ENCODE data around the gene STT3B.
A peak's percentile ranks its signal among the peaks of the same experiment; 100 is the strongest.

The STT3B gene

GRCh38 chr3:31521468-31521867 lies 11.3 kb upstream of the STT3B start:
- DNase-seq: no peak

DNA sequence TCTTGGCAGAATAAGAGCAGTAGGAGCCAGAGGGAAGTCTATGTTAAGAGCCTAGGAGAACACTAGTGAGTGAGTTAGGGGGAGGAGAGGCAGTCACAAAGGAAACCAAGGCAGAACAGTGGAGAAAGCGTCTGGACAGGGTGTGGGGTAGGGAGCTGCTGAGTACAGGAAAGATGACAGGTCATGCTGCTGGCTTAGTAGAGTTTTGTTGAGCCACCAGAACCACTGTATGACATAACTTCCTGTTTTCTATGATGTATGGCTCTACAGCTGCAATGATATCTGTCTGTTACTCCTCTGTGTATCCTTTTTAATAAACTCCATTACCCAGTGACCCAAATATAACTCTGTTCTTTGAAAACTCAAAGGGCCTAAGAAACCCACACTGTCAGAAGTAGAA lies 10.6 kb upstream of the STT3B start:
- no peak for DNase-seq

GRCh38 chr3:31523543-31523942 lies 9.2 kb upstream of the STT3B start:
- DNase-seq: no peak

DNA sequence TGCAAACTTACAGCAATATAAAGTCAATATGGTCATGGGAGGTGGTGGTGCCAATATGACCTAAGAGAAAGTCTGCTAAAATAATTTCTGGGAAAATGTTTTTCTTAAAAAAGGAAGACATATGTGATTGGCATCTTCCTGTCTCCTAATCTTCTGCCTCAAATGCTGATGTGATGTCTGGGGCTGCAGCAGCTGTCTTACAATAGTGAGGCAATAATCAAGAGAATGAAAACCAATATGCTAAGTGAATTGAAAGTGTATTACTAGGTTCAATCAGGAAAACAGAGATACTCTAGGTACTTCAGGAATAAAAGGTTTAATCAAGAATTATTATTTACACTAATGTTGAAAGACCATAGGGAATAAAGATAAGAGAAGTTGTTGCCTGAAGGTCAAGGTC lies 7.2 kb upstream of the STT3B start:
- no peak for DNase-seq

GRCh38 chr3:31529421-31529820 lies 3.3 kb upstream of the STT3B start:
- no peak for DNase-seq

DNA sequence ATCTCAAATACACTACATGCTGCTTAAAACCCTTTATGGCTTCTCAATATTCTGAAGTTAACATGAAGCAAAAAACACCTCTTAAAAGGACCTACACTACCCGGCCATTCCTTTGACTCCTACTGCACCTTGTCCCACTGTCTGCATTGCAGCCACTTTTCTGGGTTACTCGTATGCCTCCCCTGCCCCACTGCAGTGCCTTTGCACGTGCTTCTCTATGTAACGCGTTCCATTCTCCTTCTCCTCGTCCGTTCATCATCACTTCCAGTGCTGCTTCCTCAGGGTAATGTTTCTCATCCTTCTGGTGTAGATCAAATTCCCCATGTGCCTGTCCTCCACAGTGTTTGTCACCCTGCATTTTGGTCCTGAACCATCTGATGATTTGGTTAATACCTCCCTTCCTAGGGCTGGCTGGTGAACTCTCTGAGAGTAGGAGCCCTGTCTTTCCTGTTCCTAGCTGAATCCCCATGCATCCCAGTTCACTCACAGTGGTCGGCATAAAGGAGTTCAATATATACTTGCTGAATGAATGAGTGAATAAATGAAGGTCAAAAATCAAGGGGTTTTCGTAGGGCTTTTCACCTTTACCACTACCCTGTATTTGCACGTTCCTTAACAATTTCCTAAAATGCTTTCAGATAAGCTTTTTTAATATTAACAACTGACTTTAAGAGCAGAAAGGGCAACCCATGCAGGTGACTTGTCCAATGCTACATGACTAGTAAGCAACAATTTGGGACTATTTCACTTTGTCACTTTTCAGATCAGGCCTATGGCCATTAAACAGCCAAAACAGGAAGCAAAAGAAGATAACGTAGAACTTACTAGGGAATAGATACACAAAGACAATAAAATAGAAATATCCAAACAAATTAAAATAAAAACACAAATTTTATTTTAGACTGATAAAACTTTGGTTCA lies 2.4 kb upstream of the STT3B start:
- no peak for DNase-seq

DNA sequence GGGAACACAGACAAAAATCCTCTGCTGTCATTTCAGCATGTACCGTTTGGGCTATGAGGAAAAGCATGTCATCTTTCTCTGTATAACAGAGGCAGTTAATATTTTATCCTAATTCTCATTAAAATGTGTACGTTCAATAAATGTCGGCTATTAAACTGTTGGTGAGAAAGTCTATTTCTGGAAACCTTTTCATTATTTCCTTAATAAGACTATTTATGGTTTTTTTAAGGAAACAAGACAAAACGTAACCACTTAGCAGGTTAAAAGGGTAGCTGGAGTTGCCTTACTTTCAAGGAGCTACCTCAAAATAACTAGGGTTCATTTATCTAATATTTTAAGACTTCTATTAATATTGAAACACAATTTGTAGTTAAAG lies 1.8 kb upstream of the STT3B start:
- DNase-seq: no peak

DNA sequence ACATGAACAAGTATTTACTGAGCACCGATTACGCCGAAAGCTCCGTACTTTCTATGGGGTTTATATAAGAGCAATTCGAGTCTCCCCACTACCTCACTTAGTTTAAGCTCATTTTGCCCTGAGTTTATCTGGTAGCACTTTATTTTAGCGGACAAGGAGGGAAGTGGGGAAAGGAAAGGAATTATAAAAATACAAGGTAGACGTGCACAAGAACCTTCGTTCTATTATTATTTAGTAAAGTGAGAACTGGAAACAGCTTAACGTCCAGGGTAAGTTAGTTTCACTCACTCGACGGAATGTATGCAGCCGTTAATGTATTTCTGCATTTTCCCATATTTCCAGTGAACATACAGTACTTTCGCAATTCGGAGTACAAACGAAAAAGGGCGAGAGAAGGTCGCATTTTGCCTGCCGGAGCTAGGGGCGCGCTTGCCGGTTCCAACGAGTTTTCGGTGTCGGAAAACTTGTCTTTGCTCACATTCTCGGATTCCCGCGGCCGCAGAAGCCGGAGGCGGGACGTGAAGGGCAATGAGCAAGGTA lies 1.2 kb upstream of the STT3B start:
- DNase-seq: no peak

GRCh38 chr3:31531992-31532586 lies 636 bp upstream of the STT3B start:
- peak; percentile 99 for DNase-seq

DNA sequence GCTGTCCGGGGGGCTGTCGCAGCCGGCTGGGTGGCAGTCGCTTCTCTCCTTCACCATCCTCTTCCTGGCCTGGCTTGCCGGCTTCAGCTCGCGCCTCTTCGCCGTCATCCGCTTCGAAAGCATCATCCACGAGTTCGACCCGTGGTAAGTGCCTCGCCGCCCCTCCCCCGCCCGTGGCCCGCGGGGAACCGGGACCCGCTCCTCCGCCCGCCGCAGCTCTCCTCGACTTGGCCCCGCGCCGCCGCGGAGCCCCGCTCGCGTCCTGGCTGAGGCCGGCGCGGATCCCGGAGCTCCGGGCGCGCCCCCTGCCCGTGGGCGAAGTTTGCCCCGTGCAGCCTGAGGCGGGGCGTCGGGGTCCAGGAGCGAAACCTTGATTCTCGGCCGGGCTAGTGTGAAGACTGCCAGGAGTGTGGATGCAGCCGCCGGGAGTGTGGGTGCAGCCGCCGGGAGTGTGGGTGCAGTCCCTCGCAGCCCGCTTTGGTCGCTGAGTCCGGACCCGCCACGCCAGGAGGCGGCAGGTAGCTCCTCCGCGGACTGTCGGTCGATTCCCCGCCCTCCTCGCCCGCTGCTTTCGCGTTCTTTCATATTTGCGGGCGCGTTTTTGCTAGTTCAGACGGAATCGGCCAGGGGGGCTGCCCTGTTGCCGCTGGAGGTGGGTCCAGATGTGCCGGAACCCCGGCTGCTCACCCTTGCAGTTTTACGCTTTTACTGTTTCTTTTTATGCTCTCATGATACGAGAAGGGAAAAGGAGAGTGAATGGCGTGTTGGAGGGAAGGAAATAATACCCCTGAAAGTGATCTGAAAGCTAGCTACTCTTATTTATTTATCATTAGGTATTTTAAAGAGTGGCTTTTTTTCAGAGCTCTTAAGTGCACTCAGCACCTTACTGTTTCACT lies 692 bp downstream of the STT3B start:
- DNase-seq: peak; percentile 31

DNA sequence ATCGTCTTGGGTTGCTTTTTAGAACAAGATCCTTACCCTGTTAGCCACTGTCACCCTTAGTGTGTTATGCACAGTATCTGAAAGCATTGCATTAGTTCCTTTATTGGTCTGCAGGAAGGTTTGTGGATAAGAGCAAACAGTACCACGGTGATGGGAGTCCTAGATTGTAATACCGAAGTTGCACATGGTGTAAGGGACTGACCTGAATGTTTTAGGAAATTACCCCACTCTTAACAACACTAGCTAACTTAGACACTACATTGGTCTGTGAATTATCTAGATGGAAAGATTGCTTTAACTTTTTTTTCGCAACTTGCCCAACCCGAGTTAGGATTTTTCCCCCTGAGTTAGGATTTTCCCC lies 1.3 kb downstream of the STT3B start:
- no peak for DNase-seq

GRCh38 chr3:31536497-31536896 lies 3.8 kb downstream of the STT3B start:
- no peak for DNase-seq

DNA sequence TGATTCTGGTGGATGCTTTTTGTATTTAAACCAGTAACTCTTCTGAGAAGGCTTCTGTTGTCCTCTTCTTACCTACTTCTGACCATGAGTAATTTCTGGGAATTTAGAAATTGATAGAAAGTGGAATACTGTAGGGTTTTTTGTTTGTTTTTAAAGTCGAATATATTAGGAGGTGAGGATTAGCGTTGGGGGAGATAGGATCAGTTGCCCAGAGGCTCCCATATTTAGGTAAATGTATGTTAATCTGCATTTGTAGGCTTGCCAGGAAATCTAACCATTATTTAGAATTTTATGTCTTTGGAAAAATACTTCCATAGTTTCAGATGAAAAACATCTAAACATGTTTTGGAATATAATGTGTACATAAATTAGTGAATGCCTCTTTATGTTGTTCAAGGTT lies 6.1 kb downstream of the STT3B start:
- no peak for DNase-seq

DNA sequence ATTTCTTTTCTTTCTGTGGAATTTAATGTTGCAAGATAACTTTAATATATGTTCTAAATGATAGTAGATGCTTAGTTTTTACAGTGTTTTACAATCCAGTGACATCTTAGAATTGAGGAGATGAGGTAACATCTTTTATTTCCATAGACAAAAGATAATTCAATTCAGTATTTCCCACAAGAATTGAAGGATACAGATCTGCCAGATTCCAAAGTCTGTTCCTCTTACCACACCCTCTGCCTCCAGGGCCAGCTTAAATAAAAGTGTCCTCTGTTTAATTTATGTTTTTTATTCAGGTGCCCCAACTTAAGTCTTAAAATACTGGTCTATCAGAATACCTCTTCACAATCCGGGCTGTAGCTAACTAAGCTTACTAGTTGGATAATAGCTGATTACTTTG lies 6.5 kb downstream of the STT3B start:
- no peak for DNase-seq

DNA sequence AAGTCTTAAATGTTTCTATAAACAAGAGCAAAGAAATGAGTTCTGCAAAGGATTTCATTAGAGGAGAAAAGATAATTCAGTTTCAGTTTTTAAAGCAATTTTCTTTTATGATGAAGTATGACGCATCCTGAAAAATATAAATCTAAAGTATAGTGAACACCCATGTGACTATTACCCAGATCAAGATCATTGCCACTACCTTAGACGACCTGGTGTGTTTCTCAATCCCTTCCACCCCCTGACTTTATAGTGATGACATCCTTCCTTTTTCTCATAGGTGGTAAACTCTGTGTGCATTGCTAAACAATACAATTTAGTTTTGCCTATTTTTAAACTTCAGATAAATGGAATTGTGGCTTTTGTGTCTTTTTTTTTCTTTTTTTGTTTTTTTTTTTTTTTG lies 8.4 kb downstream of the STT3B start:
- DNase-seq: no peak

DNA sequence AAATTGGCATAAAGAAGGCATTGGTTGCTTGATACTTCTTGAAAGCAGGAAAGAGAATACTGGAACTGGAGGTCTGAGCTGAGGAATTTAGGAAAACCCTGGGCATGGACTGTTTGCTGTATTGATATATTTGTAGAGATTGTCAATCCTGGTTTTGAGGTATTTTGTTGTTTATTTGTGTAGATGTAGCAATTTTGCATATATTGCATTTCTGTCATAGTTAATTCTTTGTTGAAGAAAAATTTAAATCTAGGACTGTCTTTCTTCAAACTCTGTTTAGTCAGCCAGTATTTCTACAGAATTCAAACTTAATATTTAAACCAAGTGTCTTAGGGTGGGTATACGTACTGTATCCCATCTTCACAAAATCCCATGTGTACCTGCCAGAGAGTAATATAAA lies 9.5 kb downstream of the STT3B start:
- DNase-seq: no peak

DNA sequence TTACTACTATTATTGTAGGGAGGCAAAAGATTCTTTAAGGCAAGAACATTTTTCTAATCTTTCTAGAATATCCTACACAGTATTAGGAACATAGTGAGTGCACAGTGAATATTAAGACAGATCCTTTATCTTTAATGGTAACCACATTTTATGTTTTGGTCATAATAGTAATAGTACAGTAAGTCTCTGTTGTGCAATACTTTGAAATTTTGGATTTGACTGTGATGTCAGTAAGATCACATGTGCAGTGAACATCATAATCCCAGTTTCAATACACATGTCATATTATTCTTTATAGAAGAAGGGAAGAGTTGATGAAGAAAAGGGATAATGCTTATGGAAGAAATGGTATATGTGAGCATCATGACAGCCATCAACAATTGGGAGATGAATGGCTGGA lies 10.7 kb downstream of the STT3B start:
- DNase-seq: peak; percentile 13

DNA sequence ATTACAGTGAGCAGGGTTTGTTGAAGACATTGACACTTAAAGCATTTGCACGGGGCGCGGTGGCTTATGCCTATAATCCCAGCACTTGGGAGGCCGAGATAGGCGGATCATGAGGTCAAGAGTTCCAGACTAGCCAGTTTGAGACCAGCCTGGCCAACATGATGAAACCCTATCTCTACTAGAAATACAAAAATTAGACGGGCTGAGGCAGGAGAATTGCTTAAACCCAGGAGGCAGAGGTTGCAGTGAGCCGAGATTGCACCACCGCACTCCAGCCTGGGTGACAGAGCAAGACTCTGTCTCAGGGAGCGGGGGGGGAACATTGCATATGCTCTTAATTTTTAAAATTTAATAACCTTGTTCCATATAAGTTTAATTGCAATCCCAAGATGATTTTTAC lies 11.9 kb downstream of the STT3B start:
- no peak for DNase-seq

DNA sequence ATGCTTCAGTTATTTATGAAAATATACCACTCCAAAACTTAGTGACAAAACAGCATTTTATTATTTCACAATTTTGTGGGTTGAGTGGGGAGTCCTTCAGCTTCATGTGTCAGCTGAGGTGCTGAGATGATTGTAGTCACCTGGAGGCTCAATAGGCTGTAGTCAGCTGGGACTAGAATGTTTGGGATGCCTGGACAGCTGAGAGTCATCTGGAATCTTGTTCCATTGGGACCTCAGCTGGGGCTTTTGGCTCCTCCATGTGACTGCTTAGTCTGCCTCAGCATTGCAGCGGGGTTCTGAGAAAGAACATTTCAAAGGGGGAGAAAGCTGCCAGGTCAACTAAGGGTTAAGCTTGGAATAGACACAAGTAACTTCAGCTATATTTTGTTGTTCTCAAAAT lies 13.4 kb downstream of the STT3B start:
- peak; percentile 58 for DNase-seq

- no peak for DNase-seq
Measured at GRCh38 chr3:31546725-31547124, 14.0 kb downstream of the STT3B start.

DNA sequence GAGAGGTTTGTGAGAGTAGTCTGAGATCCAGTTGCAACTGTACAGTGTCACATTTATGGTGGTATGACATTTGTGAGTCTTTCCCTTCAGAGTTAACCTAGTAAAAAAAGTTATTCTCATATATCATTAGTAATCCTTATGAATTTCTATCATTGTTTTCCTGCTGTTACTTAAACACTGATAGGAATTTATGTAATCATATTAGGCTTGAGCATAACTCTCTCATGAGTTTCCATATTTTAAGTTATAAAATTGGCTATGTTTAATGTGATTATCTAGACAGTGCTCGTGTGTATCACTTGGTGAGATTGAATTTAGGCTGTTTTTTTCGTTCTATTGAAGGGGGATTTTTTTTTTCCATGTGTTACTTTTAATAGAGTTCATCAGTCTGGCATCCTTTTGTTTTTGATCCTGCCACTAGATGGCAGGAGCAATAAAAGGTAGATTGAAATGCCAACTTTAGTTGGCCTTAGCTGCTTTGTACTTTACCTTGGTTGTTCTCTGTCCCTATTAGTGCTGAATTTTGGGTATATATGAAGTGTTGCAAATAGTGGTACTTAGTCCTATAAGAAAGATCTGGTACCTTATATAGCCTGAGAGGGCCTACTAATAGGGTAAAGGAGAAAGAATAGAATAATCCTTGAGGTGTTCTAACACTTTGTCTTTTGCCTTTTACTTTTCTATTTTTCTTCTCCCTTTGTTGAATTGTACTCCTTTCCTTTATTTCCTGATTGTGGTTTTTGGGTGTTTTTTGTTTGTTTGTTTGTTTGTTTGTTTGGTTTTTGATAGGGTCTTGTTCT lies 17.9 kb downstream of the STT3B start:
- peak; percentile 28 for DNase-seq

GRCh38 chr3:31551646-31552045 lies 18.9 kb downstream of the STT3B start:
- no peak for DNase-seq

DNA sequence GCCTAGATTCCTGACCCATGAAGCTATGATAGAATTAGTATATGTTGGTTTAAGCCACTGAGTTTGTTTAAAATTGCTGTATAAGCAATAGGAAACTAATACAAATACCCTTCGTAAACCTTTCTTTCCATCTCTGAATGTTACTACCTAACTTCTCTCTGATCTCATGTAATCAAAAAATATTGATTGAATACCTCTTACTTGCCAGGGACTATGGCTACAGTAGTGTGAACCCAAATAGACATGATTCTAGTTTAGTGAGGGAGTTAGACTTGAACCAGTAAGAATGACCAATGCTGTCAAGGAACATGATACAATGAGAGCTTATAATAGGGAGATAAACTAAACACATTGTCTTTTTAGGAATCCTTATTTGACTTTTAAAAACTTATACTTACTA lies 19.4 kb downstream of the STT3B start:
- no peak for DNase-seq

Measured in fibroblast of skin of right biceps (primary cell).